Vagina (tissue), 2 donors: ENCODE data around the gene TMEM237.

ENCODE experiments used
- CTCF ChIP-seq, 3 experiments: fragments of 450-650 bp in 2 of 3; fragments of 200-600 bp in 1 of 3; sonication (generic) in 1 of 3; IDR thresholded peaks; one replicate each; pipeline ENCODE4 v1.5.1; 2017 to 2019; ENCODE audit warnings: antibody characterized with exemption in 3 of 3, mild to moderate bottlenecking in 2 of 3, moderate library complexity in 2 of 3
- POLR2A ChIP-seq, 2 donors: fragments of 450-650 bp; IDR thresholded peaks; one replicate each; pipeline ENCODE4 v1.6.1; 2017; ENCODE audit warnings: antibody characterized with exemption in 2 of 2, mild to moderate bottlenecking in 2 of 2, moderate library complexity in 2 of 2
- POLR2AphosphoS5 ChIP-seq, 2 donors: sonication (generic); formaldehyde crosslinking; IDR thresholded peaks; one replicate each; pipeline ENCODE4 v1.9.0; 2017; ENCODE audit warnings: antibody characterized with exemption in 2 of 2, mild to moderate bottlenecking in 2 of 2, low read depth in 1 of 2; ENCODE audit not compliant: insufficient read depth in 1 of 2

- no peak for TF ChIP-seq POLR2A (IDR thresholded peaks at IDR 0.05)
- TF ChIP-seq POLR2AphosphoS5 (IDR thresholded peaks at IDR 0.05; ENCODE audit: insufficient read depth in 1 of 2, low read depth in 1 of 2): no peak
- TF ChIP-seq CTCF (IDR thresholded peaks at IDR 0.05): no peak
Measured at GRCh38 chr2:201628545-201628944, 14.8 kb downstream of the TMEM237 start.
